SU-DHL-6 (cell line): ENCODE data around the gene COMMD2.

Source experiments
- H2AFZ ChIP-seq: fragments of 200-600 bp; sonication (generic); 2 replicates; pipeline ENCODE4 v1.6.1; 2014; ENCODE audit warnings: low read depth, mild to moderate bottlenecking, moderate library complexity, mixed read lengths, antibody characterized with exemption, low read length; ENCODE audit not compliant: severe bottlenecking
- H3F3A ChIP-seq: fragments of 200-600 bp; shearing (Covaris generic); 2 replicates; pipeline ENCODE4 v1.6.0; 2016; ENCODE audit warnings: antibody characterized with exemption, mild to moderate bottlenecking; ENCODE audit not compliant: insufficient read depth
- H3K27ac ChIP-seq: fragments of 200-600 bp; sonication (generic); 2 replicates; pipeline ENCODE4 v1.5.1; 2016; ENCODE audit warnings: low read depth, mild to moderate bottlenecking, low read length, moderate library complexity, mixed read lengths
- H3K27me3 ChIP-seq: fragments of 200-600 bp; sonication (generic), shearing (Covaris generic); 2 replicates; pipeline ENCODE4 v1.6.0; 2014; ENCODE audit warnings: mild to moderate bottlenecking, low read length
- H3K36me3 ChIP-seq: fragments of 200-600 bp; sonication (generic); 2 replicates; pipeline ENCODE4 v1.6.1; 2014; ENCODE audit warnings: mild to moderate bottlenecking, low read length, mixed read lengths
- H3K4me2 ChIP-seq: fragments of 300-600, 200-600 bp; shearing (Covaris generic), sonication (generic); 2 replicates; pipeline ENCODE4 v1.6.0; 2014; ENCODE audit warnings: low read length, low read depth, mild to moderate bottlenecking; ENCODE audit not compliant: poor library complexity, severe bottlenecking
- H3K4me3 ChIP-seq: fragments of 200-600 bp; sonication (generic); 2 replicates; pipeline ENCODE4 v1.5.1; 2014; ENCODE audit warnings: antibody characterized with exemption, low read length, mild to moderate bottlenecking, mixed read lengths; ENCODE audit not compliant: insufficient read depth, poor library complexity, severe bottlenecking
- H3K79me2 ChIP-seq: fragments of 200-600 bp; sonication (generic); 2 replicates; pipeline ENCODE4 v1.6.1; 2014; ENCODE audit warnings: mild to moderate bottlenecking, low read length, moderate library complexity; ENCODE audit not compliant: insufficient read depth
- H3K9ac ChIP-seq: fragments of 200-600 bp; sonication (generic); 2 replicates; pipeline ENCODE4 v1.7.0; 2014; ENCODE audit warnings: mild to moderate bottlenecking, low read length
- H3K9me2 ChIP-seq: fragments of 200-600 bp; sonication (generic); replicated peaks from 2 replicates; pipeline ENCODE4 v1.6.1; 2014; ENCODE audit warnings: low read length; ENCODE audit not compliant: insufficient read depth
- H3K9me3 ChIP-seq: fragments of 200-600 bp; sonication (generic); 2 replicates; pipeline ENCODE4 v1.6.1; 2014; ENCODE audit warnings: low read length, mixed read lengths; ENCODE audit not compliant: insufficient read depth
- H4K20me1 ChIP-seq: fragments of 200-600 bp; sonication (generic); 2 replicates; pipeline ENCODE4 v1.6.1; 2014; ENCODE audit warnings: low read depth, mild to moderate bottlenecking, antibody characterized with exemption, low read length, moderate library complexity, mixed read lengths
- EZH2phosphoT487 ChIP-seq: fragments of 200-600 bp; sonication (generic), shearing (Covaris generic); conservative IDR thresholded peaks from 2 replicates; pipeline ENCODE4 v1.6.1; 2018; ENCODE audit warnings: mild to moderate bottlenecking, antibody characterized with exemption, low read length, moderate library complexity, mixed read lengths
- TF ChIP-seq, protein P1 (sequence below): fragments of 200-600 bp; sonication (generic); IDR thresholded peaks from one replicate; pipeline ENCODE4 v1.5.1; 2017; ENCODE audit warnings: antibody characterized with exemption, mild to moderate bottlenecking, low read length, moderate library complexity; ENCODE audit not compliant: insufficient read depth, poor library complexity, severe bottlenecking

Gene COMMD2

DNA sequence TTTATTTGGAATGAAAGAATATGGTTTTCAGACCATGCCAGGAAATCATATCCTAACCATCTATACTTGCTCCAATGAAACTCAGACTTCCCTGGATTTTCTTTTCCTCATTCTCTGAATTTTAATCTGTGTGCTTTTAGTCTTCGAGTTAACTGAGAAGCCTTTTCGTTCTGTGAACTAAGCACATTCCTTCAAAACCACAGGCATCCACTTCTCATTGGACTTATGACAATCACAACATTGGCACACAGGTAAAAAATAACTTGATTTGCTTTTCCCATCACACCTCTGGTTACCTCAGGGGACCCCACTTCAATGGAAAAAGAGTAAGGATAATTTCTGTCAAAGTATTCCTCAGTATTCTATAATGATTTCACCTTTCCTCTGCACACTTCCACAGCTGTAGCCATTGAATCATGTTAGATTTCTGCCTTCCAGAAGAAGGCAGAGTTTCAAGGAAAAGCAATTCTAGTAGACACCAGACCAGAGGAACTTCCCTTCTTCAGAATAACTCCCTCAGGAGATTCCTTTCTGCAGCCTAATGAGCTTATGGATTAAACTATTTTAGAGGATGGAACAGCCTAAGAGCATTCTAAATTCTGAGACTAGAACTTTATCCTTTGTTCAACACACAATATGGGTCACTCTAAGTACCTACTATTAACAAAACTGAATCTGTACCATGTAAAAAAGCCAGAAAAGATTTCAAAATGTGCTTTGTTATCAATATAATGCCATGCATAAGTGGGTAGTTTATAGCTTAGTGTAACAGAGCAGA, 15.9 kb downstream of the COMMD2 start:
- no peaks in the 10 kb centered on the region for H3F3A ChIP-seq
- no peak overlapping the region for H2AFZ ChIP-seq
- no peaks in the 10 kb centered on the region for H3K79me2 ChIP-seq
- H3K36me3 ChIP-seq, result peaks cover 4% of the 10 kb centered on the region; the same call in 1 of the 2 replicates
- no peaks in the 10 kb centered on the region for H4K20me1 ChIP-seq
- H3K4me3 ChIP-seq, result no peak overlapping the region
- no peak overlapping the region for H3K27ac ChIP-seq
- no peaks in the 10 kb centered on the region for H3K27me3 ChIP-seq
- H3K9me2 ChIP-seq, result no peaks in the 10 kb centered on the region
- no peaks in the 10 kb centered on the region for H3K9me3 ChIP-seq
- no peak for TF ChIP-seq EZH2phosphoT487
- TF ChIP-seq, protein P1, sequence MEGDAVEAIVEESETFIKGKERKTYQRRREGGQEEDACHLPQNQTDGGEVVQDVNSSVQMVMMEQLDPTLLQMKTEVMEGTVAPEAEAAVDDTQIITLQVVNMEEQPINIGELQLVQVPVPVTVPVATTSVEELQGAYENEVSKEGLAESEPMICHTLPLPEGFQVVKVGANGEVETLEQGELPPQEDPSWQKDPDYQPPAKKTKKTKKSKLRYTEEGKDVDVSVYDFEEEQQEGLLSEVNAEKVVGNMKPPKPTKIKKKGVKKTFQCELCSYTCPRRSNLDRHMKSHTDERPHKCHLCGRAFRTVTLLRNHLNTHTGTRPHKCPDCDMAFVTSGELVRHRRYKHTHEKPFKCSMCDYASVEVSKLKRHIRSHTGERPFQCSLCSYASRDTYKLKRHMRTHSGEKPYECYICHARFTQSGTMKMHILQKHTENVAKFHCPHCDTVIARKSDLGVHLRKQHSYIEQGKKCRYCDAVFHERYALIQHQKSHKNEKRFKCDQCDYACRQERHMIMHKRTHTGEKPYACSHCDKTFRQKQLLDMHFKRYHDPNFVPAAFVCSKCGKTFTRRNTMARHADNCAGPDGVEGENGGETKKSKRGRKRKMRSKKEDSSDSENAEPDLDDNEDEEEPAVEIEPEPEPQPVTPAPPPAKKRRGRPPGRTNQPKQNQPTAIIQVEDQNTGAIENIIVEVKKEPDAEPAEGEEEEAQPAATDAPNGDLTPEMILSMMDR, result no peak
- H3K9ac ChIP-seq, result no peak overlapping the region
- no peak overlapping the region for H3K4me2 ChIP-seq

DNA sequence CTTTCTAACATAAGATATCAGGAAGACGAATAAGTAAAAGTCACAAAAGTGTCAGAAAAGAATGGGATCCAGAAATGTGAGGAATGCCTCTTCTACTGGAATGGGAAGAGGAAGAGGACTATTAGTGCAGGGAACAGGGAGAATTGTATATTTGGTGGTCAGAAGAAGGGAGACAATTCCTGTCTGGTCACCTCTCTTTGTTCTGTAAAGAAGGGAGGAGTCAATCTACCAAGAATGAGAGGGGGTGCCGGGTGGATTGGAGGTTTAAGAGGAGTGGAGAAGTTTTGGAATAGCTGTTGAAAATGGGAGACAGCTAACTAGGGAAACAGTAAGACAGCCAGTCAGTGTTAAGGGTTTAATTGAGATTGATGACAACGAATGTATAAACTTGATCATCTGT, 20.1 kb downstream of the COMMD2 start:
- Histone ChIP-seq H3K36me3 (no peaks in the 10 kb centered on the region), H2AFZ (no peak overlapping the region), H3K4me3 (no peak overlapping the region), H3F3A (no peaks in the 10 kb centered on the region), H4K20me1 (no peaks in the 10 kb centered on the region), H3K9me2 (no peaks in the 10 kb centered on the region), H3K9ac (no peak overlapping the region), H3K4me2 (no peak overlapping the region), H3K79me2 (no peaks in the 10 kb centered on the region), H3K27ac (no peak overlapping the region), H3K27me3 (no peaks in the 10 kb centered on the region), H3K9me3 (no peaks in the 10 kb centered on the region)
- no peak for TF ChIP-seq EZH2phosphoT487
- TF ChIP-seq, protein P1, result no peak

DNA sequence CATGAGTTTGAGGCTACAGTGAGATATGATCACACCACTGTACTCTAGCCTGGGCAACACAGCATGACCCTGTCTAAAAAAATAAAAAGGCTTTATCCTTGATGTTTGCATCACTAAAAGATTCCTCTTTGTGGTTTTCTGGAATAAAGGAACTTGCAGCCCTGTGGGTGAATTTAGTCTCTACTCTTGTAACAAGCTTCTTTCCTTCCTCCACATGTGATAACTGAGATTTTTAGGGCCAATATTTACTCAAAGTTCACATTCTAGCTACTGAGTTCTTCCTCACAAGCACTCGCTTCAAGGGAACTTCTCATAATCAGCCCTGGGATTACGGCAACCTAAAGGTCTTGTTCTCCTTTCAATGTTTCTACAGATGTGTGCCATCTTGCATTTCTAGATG, 24.6 kb downstream of the COMMD2 start:
- Histone ChIP-seq H3K4me2 (no peak overlapping the region), H3K9me2 (no peaks in the 10 kb centered on the region), H3F3A (no peaks in the 10 kb centered on the region), H3K79me2 (no peaks in the 10 kb centered on the region), H2AFZ (no peak overlapping the region), H3K36me3 (no peaks in the 10 kb centered on the region), H3K9ac (no peak overlapping the region), H3K27me3 (no peaks in the 10 kb centered on the region), H3K9me3 (no peaks in the 10 kb centered on the region), H3K4me3 (no peak overlapping the region), H3K27ac (no peak overlapping the region), H4K20me1 (no peaks in the 10 kb centered on the region)
- no peak for TF ChIP-seq EZH2phosphoT487
- TF ChIP-seq, protein P1, result no peak
